ENCODE results near the gene PPM1F. TPM values are rescaled to one million over a fixed set of nuclear protein-coding genes. Genes with fewer than 3 reads are reported as not detected.

The PPM1F gene
- total and polyA plus RNA-seq, 2 donors (not counting 1 experiment from before 2014, with no cell fraction given) = 18.1 to 30.0 TPM

GRCh38 chr22:21916309-21916918, 36.2 kb downstream of the PPM1F start:
- Histone ChIP-seq H3K79me2 (ENCODE audit: control insufficient read depth, insufficient read depth, low read length) (no peaks in the 10 kb centered on the region), H3K27me3 (replicated peaks in 1 of 4; ENCODE audit: control extremely low read depth in 1 of 4, control insufficient read depth in 3 of 4, insufficient read depth in 4 of 4, low read length in 3 of 4) (no peaks in the 10 kb centered on the region), H3K9ac (ENCODE audit: low read length) (no peak overlapping the region), H3K4me2 (replicated peaks; ENCODE audit: low read depth, low read length, poor library complexity, severe bottlenecking) (no peak overlapping the region), H2AFZ (ENCODE audit: insufficient read depth, low read depth, low read length, poor library complexity, severe bottlenecking) (no peak overlapping the region), H3K4me3 (ENCODE audit: control extremely low read depth in 1 of 5, extremely low read depth in 1 of 5, insufficient read depth in 1 of 5, low read depth in 2 of 5, low read length in 4 of 5) (no peak overlapping the region), H3K36me3 (replicated peaks in 1 of 2; ENCODE audit: control extremely low read depth in 1 of 2, control insufficient read depth in 1 of 2, extremely low read depth in 1 of 2, insufficient read depth in 2 of 2, low read length in 1 of 2) (no peaks in the 10 kb centered on the region), H3K9me3 (ENCODE audit: control extremely low read depth in 1 of 3, control insufficient read depth in 2 of 3, insufficient read depth in 1 of 3, low read length in 2 of 3) (no peaks in the 10 kb centered on the region), H3K27ac (ENCODE audit: low read length in 2 of 2) (no peak overlapping the region), H4K20me1 (ENCODE audit: control insufficient read depth, insufficient read depth, low read length, poor library complexity, severe bottlenecking) (no peaks in the 10 kb centered on the region), H3K4me1 (ENCODE audit: control insufficient read depth in 2 of 2, insufficient read depth in 2 of 2, low read length in 2 of 2) (no peaks in the 10 kb centered on the region)
- no peak overlapping the region for H3K4me3 Mint-ChIP-seq
- no peak for TF ChIP-seq EZH2 (IDR thresholded peaks at IDR 0.05; ENCODE audit: borderline replicate concordance, insufficient read depth, low read depth, low read length, poor library complexity, severe bottlenecking)
- TF ChIP-seq CTCF (IDR thresholded peaks at IDR 0.05) = no peak
- CTCF ChIA-PET = interaction anchor here (1.0 to 3.3 kb wide), 2 partner anchors 21 to 37 kb away, joined by 5 to 15 read pairs; partner anchors contain the start of gene PPM1F
- DNase-seq = no peak
- no peak overlapping the region for H3K27ac Mint-ChIP-seq
- ATAC-seq (ENCODE audit: low read depth) = no peak
- POLR2A ChIA-PET = no interaction called here
- intact Hi-C loops (cut with micrococcal nuclease) = no loop called here
- H3K27me3 Mint-ChIP-seq = no peaks in the 10 kb centered on the region
- peaks cover 3% of the 10 kb centered on the region for H3K4me1 Mint-ChIP-seq
- H3K9me3 Mint-ChIP-seq (ENCODE audit: insufficient read depth) = no peaks in the 10 kb centered on the region
- 90% methylated on average over 1 of the region's 4 CpGs for WGBS (ENCODE audit: insufficient coverage)

GRCh38 chr22:21915624-21916308, 36.9 kb downstream of the PPM1F start:
- no peaks in the 10 kb centered on the region for H4K20me1 ChIP-seq (ENCODE audit: control insufficient read depth, insufficient read depth, low read length, poor library complexity, severe bottlenecking)
- no peak overlapping the region for H3K4me3 Mint-ChIP-seq
- CTCF ChIA-PET = interaction anchor here (0.7 to 3.3 kb wide), 2 partner anchors 21 to 1916 kb away, joined by 4 to 15 read pairs; no protein-coding TSS in a partner anchor
- H3K4me1 ChIP-seq (ENCODE audit: control insufficient read depth in 2 of 2, insufficient read depth in 2 of 2, low read length in 2 of 2) = no peaks in the 10 kb centered on the region
- H3K4me2 ChIP-seq (replicated peaks; ENCODE audit: low read depth, low read length, poor library complexity, severe bottlenecking) = no peak overlapping the region
- H3K27ac Mint-ChIP-seq = no peak overlapping the region
- no peaks in the 10 kb centered on the region for H3K36me3 ChIP-seq (replicated peaks in 1 of 2; ENCODE audit: control extremely low read depth in 1 of 2, control insufficient read depth in 1 of 2, extremely low read depth in 1 of 2, insufficient read depth in 2 of 2, low read length in 1 of 2)
- H2AFZ ChIP-seq (ENCODE audit: insufficient read depth, low read depth, low read length, poor library complexity, severe bottlenecking) = no peak overlapping the region
- no peaks in the 10 kb centered on the region for H3K79me2 ChIP-seq (ENCODE audit: control insufficient read depth, insufficient read depth, low read length)
- no peak overlapping the region for H3K4me3 ChIP-seq (ENCODE audit: control extremely low read depth in 1 of 5, extremely low read depth in 1 of 5, insufficient read depth in 1 of 5, low read depth in 2 of 5, low read length in 4 of 5)
- peaks cover 3% of the 10 kb centered on the region for H3K4me1 Mint-ChIP-seq
- TF ChIP-seq CTCF (IDR thresholded peaks at IDR 0.05) (no peak), EZH2 (IDR thresholded peaks at IDR 0.05; ENCODE audit: borderline replicate concordance, insufficient read depth, low read depth, low read length, poor library complexity, severe bottlenecking) (no peak)
- H3K9me3 Mint-ChIP-seq (ENCODE audit: insufficient read depth) = no peaks in the 10 kb centered on the region
- POLR2A ChIA-PET = no interaction called here
- no peak overlapping the region for H3K9ac ChIP-seq (ENCODE audit: low read length)
- H3K27ac ChIP-seq (ENCODE audit: low read length in 2 of 2) = no peak overlapping the region
- DNase-seq (no peak), ATAC-seq (ENCODE audit: low read depth) (no peak)
- H3K27me3 ChIP-seq (replicated peaks in 1 of 4; ENCODE audit: control extremely low read depth in 1 of 4, control insufficient read depth in 3 of 4, insufficient read depth in 4 of 4, low read length in 3 of 4) = no peaks in the 10 kb centered on the region
- WGBS (ENCODE audit: insufficient coverage) = 95% methylated on average over 3 of the region's 4 CpGs
- intact Hi-C loops (cut with micrococcal nuclease) = no loop called here
- no peaks in the 10 kb centered on the region for H3K27me3 Mint-ChIP-seq
- no peaks in the 10 kb centered on the region for H3K9me3 ChIP-seq (ENCODE audit: control extremely low read depth in 1 of 3, control insufficient read depth in 2 of 3, insufficient read depth in 1 of 3, low read length in 2 of 3)

All from B cell (primary cell).